Dendritic cell treated with granulocyte-macrophage colony-stimulating factor and Interleukin-4, amounts not matched to agents 40 ng/mL and 50 ng/mL, for 4 days (primary cell): ENCODE results near the gene CRAT.

Experiments
- H3K27ac Mint-ChIP-seq: one replicate; pipeline ENCODE4 v1.8.0; 2022; ENCODE audit warnings: mild to moderate bottlenecking, mixed read lengths
- H3K27me3 Mint-ChIP-seq: one replicate; pipeline ENCODE4 v1.8.0; 2022; ENCODE audit warnings: mild to moderate bottlenecking, mixed read lengths
- H3K36me3 Mint-ChIP-seq: one replicate; pipeline ENCODE4 v1.8.0; 2022; ENCODE audit warnings: low read depth, mixed read lengths
- H3K4me1 Mint-ChIP-seq: one replicate; pipeline ENCODE4 v1.8.0; 2022; ENCODE audit warnings: low read depth, mixed read lengths
- H3K4me3 Mint-ChIP-seq: one replicate; pipeline ENCODE4 v1.8.0; 2022; ENCODE audit warnings: mild to moderate bottlenecking, moderate library complexity, mixed read lengths
- H3K9me3 Mint-ChIP-seq: one replicate; pipeline ENCODE4 v1.8.0; 2022; ENCODE audit warnings: mixed read lengths
- intact Hi-C: fragments of 100-400 bp; cut with micrococcal nuclease; formaldehyde crosslinking; loops from one replicate; pipeline ENCODE4 v1.15.0; 2022

CRAT gene

GRCh38 chr9:129142138-129142935 lies 31.7 kb upstream of the CRAT start:
- Mint-ChIP-seq H3K4me1 (peaks cover 69% of the 10 kb centered on the region), H3K36me3 (peaks cover 71% of the 10 kb centered on the region), H3K4me3 (no peak overlapping the region), H3K27me3 (no peaks in the 10 kb centered on the region), H3K27ac (peak overlapping the region; percentile 96), H3K9me3 (no peaks in the 10 kb centered on the region)
- intact Hi-C loops = loop anchor here (5.0 kb wide), 1 partner anchor 35 kb away; the partner anchor contains the start of gene IER5L

GRCh38 chr9:129141066-129142041 lies 30.8 kb upstream of the CRAT start:
- Mint-ChIP-seq H3K9me3 (no peaks in the 10 kb centered on the region), H3K36me3 (peaks cover 71% of the 10 kb centered on the region), H3K4me3 (peak overlapping the region; percentile 77), H3K4me1 (peaks cover 60% of the 10 kb centered on the region), H3K27me3 (no peaks in the 10 kb centered on the region), H3K27ac (peak overlapping the region; percentile 96)
- intact Hi-C loops = loop anchor here (5.0 kb wide), 1 partner anchor 36 kb away; the partner anchor contains the start of gene IER5L

DNA sequence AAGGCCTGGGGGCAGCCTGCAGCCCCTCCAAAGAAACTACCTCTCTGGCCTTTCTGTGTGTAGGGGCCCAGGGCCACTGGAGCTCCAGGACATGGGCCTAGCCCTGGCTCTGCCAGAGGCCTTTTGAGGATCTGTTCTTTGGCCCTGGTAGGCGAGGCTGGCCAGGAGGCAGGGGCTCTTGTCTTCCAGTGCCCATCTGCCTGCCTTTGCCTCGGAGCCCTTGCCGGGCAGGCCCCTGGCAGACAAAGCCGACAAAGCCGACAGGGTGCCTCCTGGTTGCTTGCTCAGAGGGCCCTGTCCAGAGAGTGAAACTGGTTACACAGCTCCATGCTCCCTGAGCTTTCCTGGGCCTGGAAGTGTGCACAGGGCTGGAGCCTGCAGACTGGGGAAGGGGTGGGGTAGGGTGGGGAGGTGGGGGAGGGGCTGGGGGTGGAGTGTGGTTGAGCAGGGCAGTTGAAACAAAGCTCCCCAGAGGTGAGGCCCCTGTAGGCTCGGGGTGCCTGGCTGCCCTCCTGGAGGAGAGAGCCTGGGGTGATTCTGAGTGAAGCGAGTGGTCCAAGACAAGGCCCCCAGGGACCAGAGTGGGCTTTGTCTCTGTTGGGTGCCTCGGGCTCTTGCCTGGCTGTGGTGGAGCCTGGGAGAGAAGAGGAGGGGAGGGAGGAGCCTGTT lies 29.9 kb upstream of the CRAT start:
- Mint-ChIP-seq H3K36me3 (peaks cover 71% of the 10 kb centered on the region), H3K27ac (peak overlapping the region; percentile 96), H3K4me1 (peaks cover 59% of the 10 kb centered on the region), H3K9me3 (no peaks in the 10 kb centered on the region), H3K4me3 (peak overlapping the region; percentile 77), H3K27me3 (no peaks in the 10 kb centered on the region)
- intact Hi-C loops = loop anchor here (5.0 kb wide), 1 partner anchor 37 kb away; the partner anchor contains the start of gene IER5L

DNA sequence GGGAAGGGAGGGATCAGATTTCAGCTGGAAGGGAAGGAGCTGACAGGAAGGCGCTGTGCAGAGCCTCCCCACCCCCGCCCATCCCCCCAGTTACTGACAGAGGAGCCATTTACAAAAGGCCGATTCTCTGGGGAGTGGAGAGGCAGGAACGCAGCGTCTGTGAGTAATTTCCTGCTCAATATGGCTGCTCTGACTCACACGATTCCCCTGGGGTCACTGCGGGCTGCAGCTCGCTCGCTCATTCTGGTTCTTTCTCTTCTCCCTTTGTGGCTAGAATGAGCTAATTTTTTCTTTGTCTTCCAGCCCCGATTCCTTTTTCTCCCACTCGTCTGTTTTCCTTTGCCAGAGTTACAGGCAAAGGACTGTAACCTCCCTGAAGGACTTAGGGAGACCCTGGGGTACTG lies 29.4 kb upstream of the CRAT start:
- Mint-ChIP-seq H3K36me3 (peaks cover 71% of the 10 kb centered on the region), H3K4me1 (peaks cover 59% of the 10 kb centered on the region), H3K27me3 (no peaks in the 10 kb centered on the region), H3K9me3 (no peaks in the 10 kb centered on the region), H3K4me3 (peak overlapping the region; percentile 77), H3K27ac (peak overlapping the region; percentile 96)
- intact Hi-C loops = loop anchor here (1.0 to 10.0 kb wide), 4 partner anchors 37 to 645 kb away; partner anchors contain the start of gene IER5L

DNA sequence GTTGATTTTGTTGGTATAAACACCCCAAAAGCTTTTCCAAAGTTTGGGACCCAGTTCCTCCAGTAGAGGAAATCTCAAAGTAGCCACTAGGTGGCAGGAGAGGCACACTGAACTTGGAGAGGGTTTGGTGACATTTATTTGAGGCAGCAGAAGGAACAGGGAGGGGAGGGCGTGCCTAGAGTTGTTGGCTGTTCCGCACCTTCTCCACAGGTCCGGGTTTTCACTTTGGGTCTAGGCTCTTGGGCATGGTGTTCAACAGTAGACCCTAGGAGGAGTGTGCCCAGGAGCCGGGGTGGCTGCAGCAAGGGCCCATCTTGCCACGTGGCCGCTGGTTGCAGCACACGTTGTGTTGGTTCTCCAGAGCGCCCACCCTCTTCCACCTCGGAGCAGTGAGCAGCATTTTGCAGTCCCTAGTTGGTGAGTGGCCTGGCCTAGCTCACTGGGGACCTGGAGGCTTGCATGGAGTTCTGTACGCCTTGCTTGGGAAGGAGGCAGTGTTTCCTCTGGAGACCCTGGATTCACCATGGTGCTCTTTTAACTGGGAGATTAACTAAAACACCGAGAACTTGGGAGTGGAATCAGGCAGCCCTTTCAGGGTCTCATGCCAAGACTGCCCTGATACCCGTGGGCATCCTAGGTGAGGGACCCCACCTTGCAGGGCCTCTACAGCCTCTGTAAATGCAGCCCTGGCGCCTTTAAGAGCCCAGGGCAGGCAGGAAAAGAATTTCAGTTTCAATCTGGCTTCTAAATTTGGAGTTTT lies 28.8 kb upstream of the CRAT start:
- Mint-ChIP-seq H3K36me3 (peaks cover 71% of the 10 kb centered on the region), H3K4me1 (peaks cover 59% of the 10 kb centered on the region), H3K27ac (peak overlapping the region; percentile 96), H3K27me3 (no peaks in the 10 kb centered on the region), H3K9me3 (no peaks in the 10 kb centered on the region), H3K4me3 (peak overlapping the region; percentile 77)
- intact Hi-C loops = loop anchor here (1.0 to 10.0 kb wide), 3 partner anchors 471 to 645 kb away; no protein-coding TSS in a partner anchor

DNA sequence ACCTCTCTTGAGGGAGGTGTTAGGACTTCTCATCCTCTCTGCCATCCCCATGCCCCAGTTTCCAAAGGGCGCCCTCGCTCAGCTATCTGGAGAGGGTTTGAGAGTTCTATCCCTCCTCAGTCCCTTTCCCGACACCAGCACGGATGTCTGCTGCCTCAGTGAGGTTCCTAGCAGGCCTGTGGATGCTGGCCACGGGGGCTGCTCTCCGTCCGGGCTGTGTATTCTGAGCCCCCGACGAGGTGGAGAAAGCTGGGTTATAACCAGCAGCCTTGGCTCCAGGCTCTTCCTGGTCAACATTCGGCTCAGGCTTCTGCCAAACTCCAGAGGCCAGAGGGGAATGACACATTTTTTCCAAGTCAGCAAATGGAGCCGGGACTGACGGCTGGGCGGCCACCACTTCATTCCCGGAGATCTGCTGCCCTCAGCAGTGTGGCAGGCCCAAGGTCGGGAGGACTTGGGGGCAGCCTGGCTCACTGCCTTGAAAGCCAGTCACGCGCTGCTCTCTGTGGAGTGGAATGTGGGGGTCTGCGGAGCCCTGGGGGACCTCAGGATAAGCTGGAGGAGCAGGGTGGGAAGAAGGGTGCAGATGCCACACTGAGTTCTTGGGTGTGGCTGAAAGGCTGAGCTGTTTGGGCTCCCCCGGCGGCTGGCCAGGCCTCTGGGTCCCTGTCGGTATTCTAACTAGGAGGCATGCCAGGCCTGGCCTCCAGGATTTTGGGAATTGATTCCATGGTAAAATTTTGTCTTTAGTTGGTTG lies 28.1 kb upstream of the CRAT start:
- Mint-ChIP-seq H3K9me3 (no peaks in the 10 kb centered on the region), H3K27me3 (no peaks in the 10 kb centered on the region), H3K27ac (peak overlapping the region; percentile 96), H3K36me3 (peaks cover 71% of the 10 kb centered on the region), H3K4me1 (peaks cover 55% of the 10 kb centered on the region), H3K4me3 (peak overlapping the region; percentile 77)
- intact Hi-C loops = loop anchor here (1.0 to 10.0 kb wide), 3 partner anchors 472 to 646 kb away; no protein-coding TSS in a partner anchor

DNA sequence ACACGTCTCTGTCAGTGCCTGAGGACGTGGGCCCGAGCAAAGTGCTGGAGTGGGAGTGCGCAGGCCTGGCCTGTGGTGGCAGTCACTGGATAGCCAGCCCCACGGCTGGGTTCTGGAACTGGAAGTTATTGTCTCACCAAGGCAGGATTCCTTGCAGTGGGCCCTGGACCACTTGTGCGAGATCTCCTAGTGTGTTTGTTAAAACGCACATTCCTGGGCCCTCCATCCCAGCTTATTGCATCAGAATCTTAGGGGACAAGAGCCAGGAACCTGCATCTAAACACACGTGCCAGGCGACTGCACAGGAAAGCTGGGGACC lies 27.5 kb upstream of the CRAT start:
- Mint-ChIP-seq H3K4me1 (peaks cover 49% of the 10 kb centered on the region), H3K27me3 (no peaks in the 10 kb centered on the region), H3K36me3 (peaks cover 71% of the 10 kb centered on the region), H3K27ac (no peak overlapping the region), H3K4me3 (no peak overlapping the region), H3K9me3 (no peaks in the 10 kb centered on the region)
- intact Hi-C loops = loop anchor here (10.0 kb wide), 1 partner anchor 647 kb away; no protein-coding TSS in a partner anchor

- intact Hi-C loops = loop anchor here (10.0 kb wide), 1 partner anchor 647 kb away; no protein-coding TSS in a partner anchor
- Mint-ChIP-seq H3K27ac (peak overlapping the region; percentile 12), H3K4me3 (no peak overlapping the region), H3K4me1 (peaks cover 43% of the 10 kb centered on the region), H3K9me3 (no peaks in the 10 kb centered on the region), H3K36me3 (peaks cover 71% of the 10 kb centered on the region), H3K27me3 (no peaks in the 10 kb centered on the region)
These were observed 26.9 kb upstream of the CRAT start for GRCh38 chr9:129137292-129138143.

DNA sequence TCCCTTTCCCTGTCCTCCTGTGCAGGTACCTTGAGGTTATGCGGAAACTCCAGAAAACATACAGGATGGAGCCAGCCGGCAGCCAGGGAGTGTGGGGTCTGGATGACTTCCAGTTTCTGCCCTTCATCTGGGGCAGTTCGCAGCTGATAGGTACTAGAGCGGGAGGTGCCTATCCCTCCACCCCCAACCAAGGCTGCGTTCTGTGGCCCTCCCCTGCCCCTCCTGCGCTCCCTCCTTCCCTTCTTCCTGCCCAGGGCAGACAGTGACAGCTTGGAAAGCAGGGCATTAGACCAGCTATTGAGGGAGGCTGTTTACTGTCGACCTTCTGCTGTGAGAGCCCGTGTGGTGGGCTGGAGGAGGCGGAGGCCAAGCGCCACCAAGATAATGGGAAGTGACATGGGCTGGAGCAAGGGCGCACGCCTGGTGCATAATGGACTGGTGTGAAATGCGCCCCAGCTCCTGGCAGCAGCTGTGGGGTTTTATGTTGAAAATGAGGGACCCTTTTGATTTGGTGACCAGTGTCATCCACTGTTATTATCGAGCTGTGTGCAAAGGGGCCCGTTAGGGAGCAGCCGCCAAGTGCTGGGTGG lies 25.9 kb upstream of the CRAT start:
- Mint-ChIP-seq H3K36me3 (peaks cover 75% of the 10 kb centered on the region), H3K27me3 (no peaks in the 10 kb centered on the region), H3K4me1 (peaks cover 39% of the 10 kb centered on the region), H3K27ac (no peak overlapping the region), H3K4me3 (no peak overlapping the region), H3K9me3 (no peaks in the 10 kb centered on the region)
- intact Hi-C loops = loop anchor here (10.0 kb wide), 1 partner anchor 648 kb away; no protein-coding TSS in a partner anchor

DNA sequence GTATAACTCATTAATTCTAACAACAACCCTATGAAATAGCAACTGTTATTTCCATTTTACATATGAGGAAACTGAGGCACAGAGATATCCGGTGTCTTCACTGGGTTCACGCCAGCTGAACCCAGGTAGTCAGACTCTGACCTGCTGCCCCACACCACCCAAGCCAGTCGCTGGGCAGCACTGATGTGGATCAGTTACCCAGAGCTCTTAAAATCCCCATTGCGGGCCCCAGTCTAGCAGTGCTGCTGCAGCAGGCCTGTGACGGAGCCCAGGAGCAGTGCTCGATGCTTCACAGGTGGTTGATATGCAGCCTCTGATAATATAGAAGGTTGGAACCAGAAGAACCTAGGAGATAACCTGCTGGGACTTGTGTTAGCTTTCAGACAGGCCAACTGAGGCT lies 24.9 kb upstream of the CRAT start:
- Mint-ChIP-seq H3K27me3 (no peaks in the 10 kb centered on the region), H3K9me3 (no peaks in the 10 kb centered on the region), H3K4me1 (peaks cover 30% of the 10 kb centered on the region), H3K27ac (no peak overlapping the region), H3K36me3 (peaks cover 86% of the 10 kb centered on the region), H3K4me3 (no peak overlapping the region)
- intact Hi-C loops = loop anchor here (10.0 kb wide), 1 partner anchor 649 kb away; no protein-coding TSS in a partner anchor

GRCh38 chr9:129133082-129133481 lies 22.5 kb upstream of the CRAT start:
- intact Hi-C loops = loop anchor here (10.0 kb wide), 1 partner anchor 652 kb away; no protein-coding TSS in a partner anchor
- no peaks in the 10 kb centered on the region for H3K27me3 Mint-ChIP-seq
- peaks cover 100% of the 10 kb centered on the region for H3K36me3 Mint-ChIP-seq
- no peak overlapping the region for H3K4me3 Mint-ChIP-seq
- no peaks in the 10 kb centered on the region for H3K9me3 Mint-ChIP-seq
- no peak overlapping the region for H3K27ac Mint-ChIP-seq
- H3K4me1 Mint-ChIP-seq = peaks cover 8% of the 10 kb centered on the region
